Left forelimb (tissue), 1 donor: ENCODE results near the gene NOX5.

Experiments
- DNase-seq: peaks from one replicate; pipeline ENCODE4 v3.0.0-alpha.2; 2018; ENCODE audit warnings: low spot score

NOX5 gene

GRCh38 chr15:69018951-69019350 lies 4.5 kb downstream of the NOX5 start:
- DNase-seq: no peak

- no peak for DNase-seq
These were observed 7.4 kb downstream of the NOX5 start for GRCh38 chr15:69021895-69022294.

- DNase-seq: no peak
These were observed 10.8 kb downstream of the NOX5 start for GRCh38 chr15:69025320-69025719.

GRCh38 chr15:69026355-69026754 lies 11.9 kb downstream of the NOX5 start:
- no peak for DNase-seq

- no peak for DNase-seq
These were observed 13.6 kb downstream of the NOX5 start for GRCh38 chr15:69027976-69028518.

- no peak for DNase-seq
These were observed 16.8 kb downstream of the NOX5 start for GRCh38 chr15:69031013-69032001.

- no peak for DNase-seq
These were observed 17.5 kb downstream of the NOX5 start for GRCh38 chr15:69032031-69032430.

- DNase-seq: no peak
These were observed 18.3 kb downstream of the NOX5 start for GRCh38 chr15:69032703-69033373.

GRCh38 chr15:69034352-69034751 lies 19.9 kb downstream of the NOX5 start:
- DNase-seq: no peak

- DNase-seq: no peak
These were observed 20.9 kb downstream of the NOX5 start for GRCh38 chr15:69035205-69035917.

- no peak for DNase-seq
These were observed 21.4 kb downstream of the NOX5 start for GRCh38 chr15:69035918-69036258.

GRCh38 chr15:69036826-69037225 lies 22.3 kb downstream of the NOX5 start:
- peak; percentile 51 for DNase-seq

GRCh38 chr15:69037482-69037881 lies 23.0 kb downstream of the NOX5 start:
- no peak for DNase-seq

GRCh38 chr15:69037977-69038376 lies 23.5 kb downstream of the NOX5 start:
- no peak for DNase-seq

- DNase-seq: peak; percentile 41
These were observed 24.0 kb downstream of the NOX5 start for GRCh38 chr15:69038508-69038907.

GRCh38 chr15:69039516-69040225 lies 25.2 kb downstream of the NOX5 start:
- DNase-seq: peak; percentile 46

GRCh38 chr15:69042531-69042930 lies 28.0 kb downstream of the NOX5 start:
- peak; percentile 15 for DNase-seq

GRCh38 chr15:69045802-69046201 lies 31.3 kb downstream of the NOX5 start:
- peak; percentile 26 for DNase-seq

- DNase-seq: peak; percentile 22
These were observed 32.3 kb downstream of the NOX5 start for GRCh38 chr15:69046781-69047180.

- DNase-seq: no peak
These were observed 35.5 kb downstream of the NOX5 start for GRCh38 chr15:69049976-69050375.

- DNase-seq: no peak
These were observed 40.8 kb downstream of the NOX5 start for GRCh38 chr15:69055251-69055650.

GRCh38 chr15:69056365-69056764 lies 41.9 kb downstream of the NOX5 start:
- DNase-seq: no peak
